HG02678 (cell line): ENCODE measurements around the gene LIMK2.

ENCODE experiments used
- ATAC-seq: cut with Tn5 transposase; IDR thresholded peaks from one replicate; pipeline ENCODE4 v1.9.1; 2021; ENCODE audit warnings: mild to moderate bottlenecking, moderate library complexity; ENCODE audit not compliant: unreplicated experiment

LIMK2 gene

GRCh38 chr22:31327806-31328543 is 115.9 kb downstream of the LIMK2 start:
- no peak for ATAC-seq

GRCh38 chr22:31328544-31328960 is 116.5 kb downstream of the LIMK2 start:
- no peak for ATAC-seq

- ATAC-seq, result no peak
These were observed 116.9 kb downstream of the LIMK2 start for GRCh38 chr22:31329029-31329428.
